H1 (cell line): ENCODE data around the gene SNAP25.

Experiments
- ASH2L ChIP-seq: fragments of 200-600, 300-600 bp; sonication (generic); IDR thresholded peaks from one replicate; pipeline ENCODE4 v1.7.1; 2017; ENCODE audit warnings: low read length
- BRCA1 ChIP-seq: IDR thresholded peaks from 2 replicates; pipeline ENCODE4 v1.6.1; 2012; ENCODE audit warnings: low read depth, low read length, improper control_type of control experiment
- CEBPB ChIP-seq: IDR thresholded peaks from 2 replicates; pipeline ENCODE4 v1.6.1; 2012; ENCODE audit warnings: low read depth, low read length
- CREB1 ChIP-seq: IDR thresholded peaks from 2 replicates; pipeline ENCODE4 v1.6.1; 2012; ENCODE audit warnings: inconsistent platforms
- HDAC2 ChIP-seq, 2 experiments: fragments of 300-600 bp in 1 of 2; sonication (generic) in 1 of 2; IDR thresholded peaks; 2 replicates each; pipeline ENCODE4 v1.6.1; 2011 to 2012; ENCODE audit warnings: low read depth in 2 of 2, low read length in 2 of 2, mild to moderate bottlenecking in 2 of 2, moderate library complexity in 2 of 2, borderline replicate concordance in 1 of 2, inconsistent platforms in 1 of 2
- KDM1A ChIP-seq: fragments of 200-600, 300-600 bp; sonication (generic); IDR thresholded peaks from 2 replicates; pipeline ENCODE4 v1.7.1; 2016; ENCODE audit warnings: mild to moderate bottlenecking, low read length, borderline replicate concordance
- POLR2A ChIP-seq, 2 experiments: IDR thresholded peaks; 1 replicate in 1 of 2; 2 replicates in 1 of 2; pipeline ENCODE4 v1.6.1; 2011; ENCODE audit warnings: low read depth in 2 of 2, low read length in 2 of 2, mild to moderate bottlenecking in 2 of 2; ENCODE audit errors: control extremely low read depth in 1 of 2
- POLR2AphosphoS5 ChIP-seq: IDR thresholded peaks from 2 replicates; pipeline ENCODE4 v1.6.1; 2011; ENCODE audit warnings: low read depth, low read length
- RFX5 ChIP-seq: IDR thresholded peaks from 2 replicates; pipeline ENCODE4 v1.6.1; 2011; ENCODE audit warnings: low read depth, low read length, improper control_type of control experiment, borderline replicate concordance
- SIN3A ChIP-seq, 2 experiments: IDR thresholded peaks in 1 of 2; conservative IDR thresholded peaks in 1 of 2; 2 replicates each; pipeline ENCODE4 v1.6.1; 2011 to 2012; ENCODE audit warnings: low read length in 2 of 2, improper control_type of control experiment in 1 of 2, low read depth in 1 of 2, mild to moderate bottlenecking in 1 of 2
- SUZ12 ChIP-seq: fragments of 200-600 bp; sonication (generic); IDR thresholded peaks from 2 replicates; pipeline ENCODE4 v1.6.1; 2012; ENCODE audit warnings: mild to moderate bottlenecking, inconsistent platforms, low read length, moderate library complexity, mixed read lengths
- TF ChIP-seq, protein P1 (sequence below), 3 experiments: IDR thresholded peaks; 1 replicate in 2 of 3; 2 replicates in 1 of 3; pipeline versions ENCODE4 v1.5.1 to v1.6.1; 2011; ENCODE audit warnings: low read length in 3 of 3, mild to moderate bottlenecking in 3 of 3, inconsistent platforms in 2 of 3, low read depth in 1 of 3, moderate library complexity in 1 of 3; ENCODE audit not compliant: insufficient read depth in 1 of 3; ENCODE audit errors: control extremely low read depth in 1 of 3

DNA sequence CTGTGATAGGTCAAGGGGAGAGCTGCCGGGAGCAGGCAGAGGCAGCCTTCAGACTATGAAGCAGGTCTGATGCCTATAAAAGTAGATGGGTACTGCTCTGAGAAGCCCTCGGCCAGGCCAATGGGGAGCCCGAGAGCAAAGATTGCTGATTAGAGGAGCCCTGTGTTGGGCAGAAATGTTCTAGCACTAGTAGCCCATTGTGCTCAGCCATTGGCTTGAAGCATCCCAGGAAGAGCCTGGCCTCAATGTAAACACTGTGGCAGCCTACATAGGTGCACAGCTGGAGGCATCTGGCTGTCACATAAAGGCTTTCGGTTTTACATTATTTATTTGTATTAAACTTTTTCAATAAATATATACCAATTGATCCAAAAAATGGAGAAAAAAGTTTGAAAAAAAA lies 67.7 kb downstream of the SNAP25 start:
- TF ChIP-seq POLR2AphosphoS5, result no peak
- no peak for TF ChIP-seq ASH2L
- TF ChIP-seq, protein P1, sequence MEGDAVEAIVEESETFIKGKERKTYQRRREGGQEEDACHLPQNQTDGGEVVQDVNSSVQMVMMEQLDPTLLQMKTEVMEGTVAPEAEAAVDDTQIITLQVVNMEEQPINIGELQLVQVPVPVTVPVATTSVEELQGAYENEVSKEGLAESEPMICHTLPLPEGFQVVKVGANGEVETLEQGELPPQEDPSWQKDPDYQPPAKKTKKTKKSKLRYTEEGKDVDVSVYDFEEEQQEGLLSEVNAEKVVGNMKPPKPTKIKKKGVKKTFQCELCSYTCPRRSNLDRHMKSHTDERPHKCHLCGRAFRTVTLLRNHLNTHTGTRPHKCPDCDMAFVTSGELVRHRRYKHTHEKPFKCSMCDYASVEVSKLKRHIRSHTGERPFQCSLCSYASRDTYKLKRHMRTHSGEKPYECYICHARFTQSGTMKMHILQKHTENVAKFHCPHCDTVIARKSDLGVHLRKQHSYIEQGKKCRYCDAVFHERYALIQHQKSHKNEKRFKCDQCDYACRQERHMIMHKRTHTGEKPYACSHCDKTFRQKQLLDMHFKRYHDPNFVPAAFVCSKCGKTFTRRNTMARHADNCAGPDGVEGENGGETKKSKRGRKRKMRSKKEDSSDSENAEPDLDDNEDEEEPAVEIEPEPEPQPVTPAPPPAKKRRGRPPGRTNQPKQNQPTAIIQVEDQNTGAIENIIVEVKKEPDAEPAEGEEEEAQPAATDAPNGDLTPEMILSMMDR (IDR thresholded peaks at IDR 0.05; ENCODE audit: control extremely low read depth in 1 of 3, insufficient read depth in 1 of 3, low read depth in 1 of 3, low read length in 3 of 3), result no peak
- no peak for TF ChIP-seq SUZ12
- TF ChIP-seq POLR2A (IDR thresholded peaks at IDR 0.05; ENCODE audit: control extremely low read depth in 1 of 2, low read depth in 2 of 2, low read length in 2 of 2), result no peak
- TF ChIP-seq SIN3A (conservative IDR thresholded peaks at IDR 0.05 in 1 of 2, IDR thresholded peaks at IDR 0.05 in 1 of 2; ENCODE audit: low read depth in 1 of 2, low read length in 2 of 2), result no peak
- no peak for TF ChIP-seq HDAC2 (IDR thresholded peaks at IDR 0.05; ENCODE audit: borderline replicate concordance in 1 of 2, low read depth in 2 of 2, low read length in 2 of 2)
- TF ChIP-seq CEBPB, result no peak
- TF ChIP-seq RFX5, result no peak
- no peak for TF ChIP-seq KDM1A
- TF ChIP-seq BRCA1, result no peak
- no peak for TF ChIP-seq CREB1
